Fibroblast of lung (primary cell): ENCODE measurements around the gene KRAS. TPM values are rescaled to one million over a fixed set of nuclear protein-coding genes. Genes with fewer than 3 reads are reported as not detected.
A peak's percentile ranks its signal among the peaks of the same experiment; 100 is the strongest.

ENCODE experiments used
- DNase-seq, 2 donors: peaks; one replicate each; pipeline versions ENCODE4 v3.0.0 to v3.0.0-alpha.2; 2010; ENCODE audit warnings: low read depth in 2 of 2
- H2AFZ ChIP-seq: 2 replicates; pipeline ENCODE4 v1.5.1; 2012; ENCODE audit warnings: low read length, control low read depth, inconsistent platforms
- H3K27ac ChIP-seq: 2 replicates; pipeline ENCODE4 v1.5.1; 2011; ENCODE audit warnings: low read length, control low read depth; ENCODE audit not compliant: insufficient read depth
- H3K27me3 ChIP-seq: 2 replicates; pipeline ENCODE4 v1.5.1; 2011; ENCODE audit warnings: mild to moderate bottlenecking, low read length; ENCODE audit not compliant: control insufficient read depth, insufficient read depth
- H3K36me3 ChIP-seq: 2 replicates; pipeline ENCODE4 v1.5.1; 2011; ENCODE audit warnings: low read length; ENCODE audit not compliant: control insufficient read depth, insufficient read depth
- H3K4me1 ChIP-seq: 2 replicates; pipeline ENCODE4 v1.5.1; 2011; ENCODE audit warnings: low read length; ENCODE audit not compliant: control insufficient read depth, insufficient read depth; ENCODE audit errors: extremely low read depth
- H3K4me2 ChIP-seq: 2 replicates; pipeline ENCODE4 v1.5.1; 2011; ENCODE audit warnings: low read length, control low read depth; ENCODE audit not compliant: insufficient read depth; ENCODE audit errors: extremely low read depth
- H3K4me3 ChIP-seq, 4 experiments: fragments of 200-600 bp in 1 of 4; sonication (generic) in 1 of 4; replicated peaks in 1 of 4; 2 replicates each; pipeline ENCODE4 v1.5.1; 2011 to 2016; ENCODE audit warnings: low read length in 4 of 4, low read depth in 3 of 4, mild to moderate bottlenecking in 3 of 4, control low read depth in 2 of 4, inconsistent platforms in 1 of 4, mixed read lengths in 1 of 4; ENCODE audit not compliant: insufficient read depth in 1 of 4; ENCODE audit errors: control extremely low read depth in 1 of 4
- H3K79me2 ChIP-seq: 2 replicates; pipeline ENCODE4 v1.5.1; 2012; ENCODE audit warnings: mild to moderate bottlenecking, low read length, inconsistent platforms; ENCODE audit not compliant: control insufficient read depth, insufficient read depth
- H3K9ac ChIP-seq: 2 replicates; pipeline ENCODE4 v1.5.1; 2011; ENCODE audit warnings: mild to moderate bottlenecking, low read length, control low read depth; ENCODE audit not compliant: insufficient read depth
- H3K9me3 ChIP-seq: 2 replicates; pipeline ENCODE4 v1.5.1; 2012; ENCODE audit warnings: low read depth, low read length; ENCODE audit not compliant: control insufficient read depth, insufficient read depth
- H4K20me1 ChIP-seq: 2 replicates; pipeline ENCODE4 v1.5.1; 2011; ENCODE audit warnings: low read length; ENCODE audit not compliant: control insufficient read depth, insufficient read depth; ENCODE audit errors: extremely low read depth
- CTCF ChIP-seq, 2 donors: IDR thresholded peaks in 1 of 2; conservative IDR thresholded peaks in 1 of 2; 1 replicate in 1 of 2; 2 replicates in 1 of 2; pipeline ENCODE4 v1.5.1; 2011 to 2012; ENCODE audit warnings: low read length in 2 of 2, control low read depth in 1 of 2, inconsistent platforms in 1 of 2, low read depth in 1 of 2, mild to moderate bottlenecking in 1 of 2
- EZH2 ChIP-seq: IDR thresholded peaks from 2 replicates; pipeline ENCODE4 v1.5.1; 2012; ENCODE audit warnings: low read length, control low read depth, mild to moderate bottlenecking; ENCODE audit errors: missing control alignments
- polyA plus RNA-seq, 2 donors: library from polyadenylated mRNA; depleted of rRNA in 1 of 2; stranded (reverse) in 1 of 2; unstranded in 1 of 2; fragments of >200 nt; gene quantifications; 2 replicates each; pipeline ENCODE4 v1.2.1, GENCODE V29; 2011 to 2012; ENCODE audit warnings: missing spikeins in 1 of 2
- total RNA-seq: library from RNA; depleted of rRNA; stranded (reverse); fragments of >200 nt; gene quantifications from 2 replicates; pipeline ENCODE4 v1.2.1, GENCODE V29; 2014

Gene KRAS
- total and polyA plus RNA-seq, 2 donors (not counting 1 experiment from before 2014, with no cell fraction given) = 15.0 to 31.3 TPM

DNA sequence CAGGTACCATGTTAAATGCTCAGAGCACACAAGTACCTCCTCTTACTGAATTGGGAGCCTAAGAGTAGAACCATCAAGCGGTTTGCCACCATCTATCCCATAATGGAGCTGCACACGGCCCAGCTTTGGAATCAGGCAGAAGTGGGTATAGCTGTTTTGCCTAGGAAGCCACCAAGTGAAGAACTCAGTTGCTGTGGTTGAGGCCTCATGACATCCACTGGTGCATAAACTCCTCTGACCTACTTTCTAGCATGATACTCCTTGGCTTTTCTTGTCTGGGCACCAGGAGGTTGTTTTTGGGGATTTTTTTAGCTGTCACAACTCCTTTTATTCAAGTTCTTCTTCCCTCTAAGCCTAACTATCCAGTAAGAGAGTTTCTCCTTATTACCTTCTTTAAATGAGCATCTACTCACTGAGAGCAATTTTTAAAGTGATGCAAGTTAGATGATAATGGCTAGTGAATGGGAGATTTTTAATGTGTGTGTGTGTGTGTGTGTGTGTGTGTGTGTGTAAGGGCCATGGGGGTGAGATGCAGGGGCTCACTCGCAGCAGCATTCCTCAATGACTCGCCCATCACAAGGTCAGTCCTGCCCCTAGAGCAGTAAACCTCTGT is 20.9 kb upstream of the KRAS start:
- Histone ChIP-seq H3K27me3 (no peaks in the 10 kb centered on the region), H3K79me2 (no peaks in the 10 kb centered on the region), H3K4me2 (no peak overlapping the region), H3K4me3 (no peak overlapping the region), H3K36me3 (no peaks in the 10 kb centered on the region), H3K9ac (no peak overlapping the region), H3K27ac (no peak overlapping the region), H4K20me1 (no peaks in the 10 kb centered on the region), H3K4me1 (peaks cover 3% of the 10 kb centered on the region), H3K9me3 (no peaks in the 10 kb centered on the region), H2AFZ (no peak overlapping the region)
- DNase-seq = no peak
- TF ChIP-seq EZH2 = no peak
- TF ChIP-seq CTCF (conservative IDR thresholded peaks at IDR 0.05 in 1 of 2, IDR thresholded peaks at IDR 0.05 in 1 of 2; ENCODE audit: low read depth in 1 of 2, low read length in 2 of 2) = no peak

DNA sequence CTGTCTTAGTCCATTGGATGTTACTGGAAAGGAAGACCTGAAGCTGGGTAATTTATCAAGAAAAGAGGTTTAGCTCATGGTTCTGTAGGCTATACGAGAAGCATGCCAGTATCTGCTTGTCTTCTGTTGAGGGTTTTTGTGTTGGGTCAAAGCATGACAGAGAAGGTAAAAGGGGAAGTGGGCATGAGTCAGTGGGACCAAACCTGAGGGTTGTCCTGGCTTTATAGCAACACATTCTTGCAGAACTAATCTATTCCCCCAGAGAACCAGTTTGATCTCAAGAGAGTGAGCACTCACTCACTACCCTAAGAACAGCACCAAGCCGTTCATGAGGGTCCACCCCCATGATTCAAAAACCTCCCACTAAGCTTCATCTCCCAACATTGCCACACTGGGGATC is 19.0 kb upstream of the KRAS start:
- no peak overlapping the region for H3K9ac ChIP-seq
- H3K4me2 ChIP-seq = no peak overlapping the region
- no peak for DNase-seq
- TF ChIP-seq EZH2 (no peak), CTCF (conservative IDR thresholded peaks at IDR 0.05 in 1 of 2, IDR thresholded peaks at IDR 0.05 in 1 of 2; ENCODE audit: low read depth in 1 of 2, low read length in 2 of 2) (no peak)
- H3K27ac ChIP-seq = no peak overlapping the region
- H3K36me3 ChIP-seq = no peaks in the 10 kb centered on the region
- no peaks in the 10 kb centered on the region for H3K4me1 ChIP-seq
- no peaks in the 10 kb centered on the region for H3K27me3 ChIP-seq
- H3K9me3 ChIP-seq = no peaks in the 10 kb centered on the region
- H2AFZ ChIP-seq = no peak overlapping the region
- H4K20me1 ChIP-seq = no peaks in the 10 kb centered on the region
- H3K79me2 ChIP-seq = no peaks in the 10 kb centered on the region
- H3K4me3 ChIP-seq = no peak overlapping the region

DNA sequence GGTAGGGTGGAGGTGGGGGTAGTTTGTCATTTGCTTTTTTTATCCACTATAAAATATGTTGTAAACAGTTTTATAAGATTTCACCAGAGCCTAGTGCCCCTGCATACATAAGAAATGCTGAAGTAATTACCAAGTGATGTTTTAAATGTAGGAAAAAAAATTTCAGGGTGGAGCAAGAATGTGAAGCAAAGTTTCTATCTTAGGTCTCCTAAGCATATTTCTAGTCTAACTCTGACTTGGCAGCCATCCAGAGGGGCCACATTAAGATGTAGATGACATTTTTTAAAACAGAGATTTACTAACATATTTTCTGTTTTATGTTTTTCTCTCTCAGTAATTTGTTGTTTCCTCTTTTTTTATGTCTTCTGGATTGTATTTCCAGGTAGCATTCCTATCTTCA is 15.8 kb upstream of the KRAS start:
- Histone ChIP-seq H3K9me3 (no peaks in the 10 kb centered on the region), H3K79me2 (no peaks in the 10 kb centered on the region), H3K4me2 (no peak overlapping the region), H3K4me3 (no peak overlapping the region), H3K36me3 (no peaks in the 10 kb centered on the region), H2AFZ (no peak overlapping the region), H4K20me1 (no peaks in the 10 kb centered on the region), H3K9ac (no peak overlapping the region), H3K4me1 (no peaks in the 10 kb centered on the region), H3K27me3 (no peaks in the 10 kb centered on the region), H3K27ac (no peak overlapping the region)
- no peak for TF ChIP-seq EZH2
- no peak for TF ChIP-seq CTCF (conservative IDR thresholded peaks at IDR 0.05 in 1 of 2, IDR thresholded peaks at IDR 0.05 in 1 of 2; ENCODE audit: low read depth in 1 of 2, low read length in 2 of 2)
- peak in 1 of 2 donors; percentile 26 for DNase-seq
